Activated naive CD4-positive, alpha-beta T cell treated with anti-CD3 and anti-CD28 coated beads, Interleukin-2, amount 50 U/mL, for 72 hours (primary cell): ENCODE measurements around the gene AMER3. TPM values are rescaled to one million over a fixed set of nuclear protein-coding genes. Genes with fewer than 3 reads are reported as not detected.

ENCODE experiments used
- ATAC-seq, 2 donors: fragments of 150-1000 bp; cut with Tn5 transposase; 2 replicates each; pipeline ENCODE4 v1.10.0; 2021; ENCODE audit warnings: mild to moderate bottlenecking in 2 of 2, moderate library complexity in 2 of 2
- DNase-seq, 2 donors: peaks; one replicate each; pipeline ENCODE4 v3.0.0; 2021 to 2022; ENCODE audit warnings: low spot score in 2 of 2
- H3K27ac Mint-ChIP-seq, 2 donors: one replicate each; pipeline ENCODE4 v1.8.0; 2022; ENCODE audit warnings: mild to moderate bottlenecking in 2 of 2, mixed read lengths in 2 of 2
- H3K36me3 Mint-ChIP-seq, 2 donors: one replicate each; pipeline ENCODE4 v1.8.0; 2022; ENCODE audit warnings: mixed read lengths in 2 of 2
- H3K9me3 Mint-ChIP-seq, 2 donors: one replicate each; pipeline ENCODE4 v1.8.0; 2022; ENCODE audit warnings: mixed read lengths in 2 of 2
- total RNA-seq, 2 donors: library from RNA; stranded (reverse); gene quantifications; one replicate each; pipeline ENCODE4 v1.2.3, GENCODE V29; 2022

AMER3 gene
- total RNA-seq, 2 donors from 2014 or later: not detected

GRCh38 chr2:130797493-130798435 is 42.4 kb downstream of the AMER3 start:
- H3K27ac Mint-ChIP-seq: peak overlapping the region in 1 of 2 donors; percentile 74
- ATAC-seq: peak; percentile 92 to 93
- no peaks in the 10 kb centered on the region for H3K9me3 Mint-ChIP-seq
- H3K36me3 Mint-ChIP-seq: no peaks in the 10 kb centered on the region
- peak; percentile 90 to 96 for DNase-seq

- DNase-seq: no peak
- H3K36me3 Mint-ChIP-seq: no peaks in the 10 kb centered on the region
- no peaks in the 10 kb centered on the region for H3K9me3 Mint-ChIP-seq
- no peak for ATAC-seq
- H3K27ac Mint-ChIP-seq: peak overlapping the region in 1 of 2 donors; percentile 74
Measured at GRCh38 chr2:130798472-130799218, 43.3 kb downstream of the AMER3 start.

GRCh38 chr2:130799295-130799694 is 44.0 kb downstream of the AMER3 start:
- no peaks in the 10 kb centered on the region for H3K9me3 Mint-ChIP-seq
- no peak for ATAC-seq
- H3K36me3 Mint-ChIP-seq: no peaks in the 10 kb centered on the region
- no peak overlapping the region for H3K27ac Mint-ChIP-seq
- DNase-seq: no peak

- no peaks in the 10 kb centered on the region for H3K9me3 Mint-ChIP-seq
- H3K36me3 Mint-ChIP-seq: no peaks in the 10 kb centered on the region
- ATAC-seq (no peak), DNase-seq (no peak)
- H3K27ac Mint-ChIP-seq: no peak overlapping the region
Measured at GRCh38 chr2:130805613-130806012, 50.3 kb downstream of the AMER3 start.

- no peak for ATAC-seq
- no peaks in the 10 kb centered on the region for H3K36me3 Mint-ChIP-seq
- no peaks in the 10 kb centered on the region for H3K9me3 Mint-ChIP-seq
- no peak overlapping the region for H3K27ac Mint-ChIP-seq
- DNase-seq: no peak
Measured at GRCh38 chr2:130806370-130806769, 51.0 kb downstream of the AMER3 start.

GRCh38 chr2:130807659-130808385 is 52.5 kb downstream of the AMER3 start:
- H3K9me3 Mint-ChIP-seq: no peaks in the 10 kb centered on the region

GRCh38 chr2:130808482-130809268 is 53.3 kb downstream of the AMER3 start:
- Mint-ChIP-seq H3K27ac (no peak overlapping the region), H3K36me3 (no peaks in the 10 kb centered on the region), H3K9me3 (no peaks in the 10 kb centered on the region)
- no peak for DNase-seq
- no peak for ATAC-seq

More at GRCh38 chr2:130807659-130808385, 52.5 kb downstream of the AMER3 start:
- ATAC-seq (no peak), DNase-seq (no peak)
- no peaks in the 10 kb centered on the region for H3K36me3 Mint-ChIP-seq
- no peak overlapping the region for H3K27ac Mint-ChIP-seq

GRCh38 chr2:130810490-130810889 is 55.1 kb downstream of the AMER3 start:
- Mint-ChIP-seq H3K36me3 (no peaks in the 10 kb centered on the region), H3K27ac (no peak overlapping the region), H3K9me3 (no peaks in the 10 kb centered on the region)
- DNase-seq (no peak), ATAC-seq (no peak)

GRCh38 chr2:130813722-130814121 is 58.4 kb downstream of the AMER3 start:
- no peaks in the 10 kb centered on the region for H3K9me3 Mint-ChIP-seq
- ATAC-seq: no peak
- H3K36me3 Mint-ChIP-seq: no peaks in the 10 kb centered on the region

GRCh38 chr2:130814931-130815680 is 59.8 kb downstream of the AMER3 start:
- Mint-ChIP-seq H3K36me3 (no peaks in the 10 kb centered on the region), H3K27ac (peak overlapping the region in 1 of 2 donors; percentile 29), H3K9me3 (no peaks in the 10 kb centered on the region)
- DNase-seq (no peak), ATAC-seq (no peak)

More at GRCh38 chr2:130813722-130814121, 58.4 kb downstream of the AMER3 start:
- DNase-seq: no peak
- no peak overlapping the region for H3K27ac Mint-ChIP-seq

Other genes with a start within 250 kb of the AMER3 start
- gene POTEI, start 246.2 kb upstream of the AMER3 start, total RNA-seq: not detected
- gene CFC1B, start 234.3 kb upstream of the AMER3 start, total RNA-seq: not detected
- not detected for gene CFC1, start 156.0 kb upstream of the AMER3 start, total RNA-seq
- gene POTEJ, start 144.1 kb upstream of the AMER3 start, total RNA-seq: not detected
- gene GPR148, start 26.5 kb upstream of the AMER3 start, total RNA-seq: not detected
- under 1 TPM; 0.20 to 0.80 TPM for gene ARHGEF4, start 81.4 kb downstream of the AMER3 start, total RNA-seq